GM12864 (cell line): ENCODE measurements around the gene FITM1.

Experiments used
- DNase-seq: peaks from one replicate; pipeline ENCODE4 v3.0.0-alpha.2; 2011; ENCODE audit warnings: low read depth
- H3K4me3 ChIP-seq: 2 replicates; pipeline ENCODE4 v1.5.1; 2011; ENCODE audit warnings: mild to moderate bottlenecking, low read depth, low read length, control low read depth
- TF ChIP-seq, protein P1 (sequence below): IDR thresholded peaks from 2 replicates; pipeline ENCODE4 v1.5.1; 2011; ENCODE audit warnings: low read depth, mild to moderate bottlenecking, moderate library complexity, low read length, control low read depth, inconsistent platforms; ENCODE audit errors: missing control alignments

Gene FITM1

GRCh38 chr14:24085215-24085614, 45.2 kb upstream of the FITM1 start:
- TF ChIP-seq, protein P1, sequence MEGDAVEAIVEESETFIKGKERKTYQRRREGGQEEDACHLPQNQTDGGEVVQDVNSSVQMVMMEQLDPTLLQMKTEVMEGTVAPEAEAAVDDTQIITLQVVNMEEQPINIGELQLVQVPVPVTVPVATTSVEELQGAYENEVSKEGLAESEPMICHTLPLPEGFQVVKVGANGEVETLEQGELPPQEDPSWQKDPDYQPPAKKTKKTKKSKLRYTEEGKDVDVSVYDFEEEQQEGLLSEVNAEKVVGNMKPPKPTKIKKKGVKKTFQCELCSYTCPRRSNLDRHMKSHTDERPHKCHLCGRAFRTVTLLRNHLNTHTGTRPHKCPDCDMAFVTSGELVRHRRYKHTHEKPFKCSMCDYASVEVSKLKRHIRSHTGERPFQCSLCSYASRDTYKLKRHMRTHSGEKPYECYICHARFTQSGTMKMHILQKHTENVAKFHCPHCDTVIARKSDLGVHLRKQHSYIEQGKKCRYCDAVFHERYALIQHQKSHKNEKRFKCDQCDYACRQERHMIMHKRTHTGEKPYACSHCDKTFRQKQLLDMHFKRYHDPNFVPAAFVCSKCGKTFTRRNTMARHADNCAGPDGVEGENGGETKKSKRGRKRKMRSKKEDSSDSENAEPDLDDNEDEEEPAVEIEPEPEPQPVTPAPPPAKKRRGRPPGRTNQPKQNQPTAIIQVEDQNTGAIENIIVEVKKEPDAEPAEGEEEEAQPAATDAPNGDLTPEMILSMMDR = no peak
- no peak overlapping the region for H3K4me3 ChIP-seq
- no peak for DNase-seq

- TF ChIP-seq, protein P1 = no peak
- DNase-seq = no peak
- H3K4me3 ChIP-seq = no peak overlapping the region
Observed at GRCh38 chr14:24086193-24086955, 44.1 kb upstream of the FITM1 start.

DNA sequence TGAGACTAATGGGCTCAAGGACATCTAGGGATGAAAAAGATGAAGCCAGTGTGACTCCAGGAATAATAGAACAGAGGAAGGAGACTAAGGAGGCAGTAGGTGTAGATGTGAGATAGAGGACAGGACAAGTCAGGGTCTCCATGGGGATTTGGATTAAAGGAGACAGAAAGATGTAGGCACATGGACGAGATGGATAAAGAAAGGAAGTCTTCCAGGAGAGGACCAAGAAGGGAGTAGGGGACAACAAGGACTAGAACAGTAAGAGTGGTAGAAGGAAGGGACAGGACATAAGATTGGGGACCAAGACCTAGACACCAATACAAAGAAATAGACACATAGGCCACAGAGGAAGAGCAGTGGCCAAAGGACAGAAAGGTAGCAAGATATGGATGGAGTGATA, 43.5 kb upstream of the FITM1 start:
- TF ChIP-seq, protein P1 = no peak
- H3K4me3 ChIP-seq = no peak overlapping the region
- DNase-seq = no peak

DNA sequence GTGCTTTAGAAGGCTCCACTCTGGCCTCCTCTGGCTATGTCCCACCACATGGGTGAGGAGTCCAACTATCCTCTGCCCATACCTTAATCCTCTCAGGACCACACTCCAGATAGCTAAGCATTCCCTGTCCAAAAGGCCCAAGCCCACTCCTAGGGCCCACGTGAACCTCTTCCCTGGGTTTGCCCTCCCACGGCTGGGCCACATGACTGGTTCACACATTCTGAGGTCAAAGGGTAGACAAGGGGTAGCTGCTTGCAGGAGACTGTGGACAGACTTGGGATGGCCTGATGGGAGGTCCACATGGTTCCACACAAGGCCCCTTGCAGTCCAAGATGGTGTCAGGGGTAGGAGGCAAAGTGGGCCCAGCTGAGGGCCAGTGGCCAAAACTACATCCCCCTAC, 42.4 kb upstream of the FITM1 start:
- DNase-seq = no peak
- TF ChIP-seq, protein P1 = no peak
- H3K4me3 ChIP-seq = no peak overlapping the region

DNA sequence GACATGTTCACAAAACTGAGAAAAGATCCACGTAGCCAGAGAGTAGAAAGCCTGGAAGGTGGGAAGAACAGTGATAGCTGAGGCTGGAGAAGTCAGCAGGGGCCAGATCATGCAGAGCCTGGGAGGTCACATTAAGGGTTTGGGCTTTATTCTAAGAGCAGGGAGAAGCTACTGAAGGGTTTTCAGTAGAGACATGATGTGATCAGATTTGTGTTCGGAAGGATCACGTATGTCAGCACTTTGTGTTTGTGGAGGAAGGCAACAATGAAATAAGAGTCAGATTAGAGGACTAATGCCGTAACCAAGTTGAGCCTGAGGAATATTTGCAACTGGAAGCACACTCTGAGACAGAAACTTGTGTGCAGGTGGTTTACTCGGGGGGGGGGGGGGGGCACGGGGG, 40.6 kb upstream of the FITM1 start:
- DNase-seq = no peak
- no peak overlapping the region for H3K4me3 ChIP-seq
- TF ChIP-seq, protein P1 = no peak

- no peak for DNase-seq
- no peak overlapping the region for H3K4me3 ChIP-seq
- TF ChIP-seq, protein P1 = no peak
Observed at GRCh38 chr14:24092110-24092504, 38.4 kb upstream of the FITM1 start.

DNA sequence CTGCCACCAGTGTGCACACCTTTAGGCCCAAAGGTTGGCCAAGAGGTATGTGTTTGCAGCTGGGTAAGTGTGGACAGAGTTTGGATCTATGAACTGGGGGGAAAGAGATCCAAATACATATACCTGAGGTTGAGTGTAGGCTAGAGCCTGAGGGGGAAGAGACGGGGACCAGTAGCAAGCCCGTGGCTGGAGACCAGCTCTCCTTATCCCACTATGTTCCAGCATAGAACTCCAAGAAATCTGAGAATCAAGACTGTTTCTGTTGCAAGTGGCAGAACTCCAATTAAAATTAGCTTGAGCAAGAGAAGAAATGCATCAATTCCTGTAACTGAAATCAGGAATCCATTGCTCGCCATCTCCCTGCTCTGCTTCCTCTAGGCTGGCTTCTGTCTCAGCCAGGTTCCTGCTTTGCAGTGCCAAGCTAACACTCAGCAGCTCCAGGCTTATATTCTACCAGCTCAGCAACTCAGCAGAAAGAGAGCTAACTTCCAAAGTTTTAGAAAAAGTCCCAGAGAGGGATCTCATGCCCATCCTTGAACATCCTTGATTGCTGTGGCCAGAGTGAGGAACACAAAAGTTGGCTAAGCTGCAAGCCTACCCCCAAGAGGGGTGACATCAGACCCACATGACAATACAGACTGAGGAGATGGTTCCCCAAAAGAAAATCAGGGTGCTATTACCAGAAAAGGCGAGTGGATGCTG, 37.8 kb upstream of the FITM1 start:
- DNase-seq = no peak
- H3K4me3 ChIP-seq = no peak overlapping the region
- TF ChIP-seq, protein P1 = no peak
